K562 (cell line): ENCODE results near the gene IRX5. TPM values are rescaled to one million over a fixed set of nuclear protein-coding genes. Genes with fewer than 3 reads are reported as not detected.

ENCODE experiments used
- CBX2 ChIP-seq: fragments of 200-600 bp; sonication (generic); IDR thresholded peaks from one replicate; pipeline ENCODE4 v1.6.1; 2012; ENCODE audit warnings: mild to moderate bottlenecking, low read length, inconsistent platforms; ENCODE audit not compliant: insufficient read depth, poor library complexity, severe bottlenecking
- CHD7 ChIP-seq: fragments of 200-600 bp; sonication (generic); IDR thresholded peaks from one replicate; pipeline ENCODE4 v1.6.1; 2012; ENCODE audit warnings: mild to moderate bottlenecking, low read depth, low read length, inconsistent platforms
- DACH1 ChIP-seq: fragments of 450-650 bp; IDR thresholded peaks from 2 replicates; pipeline ENCODE4 v1.6.1; 2018; ENCODE audit not compliant: partially characterized antibody
- E2F1 ChIP-seq: sonication (generic); formaldehyde crosslinking; IDR thresholded peaks from 2 replicates; pipeline ENCODE4 v1.8.1; 2023; ENCODE audit warnings: mild to moderate bottlenecking, missing genetic modification reagents, moderate library complexity
- NR2C1 ChIP-seq, 2 experiments: fragments of 450-650 bp; IDR thresholded peaks; 2 replicates each; pipeline ENCODE4 v1.6.1; 2017; ENCODE audit warnings: mild to moderate bottlenecking in 2 of 2, antibody characterized with exemption in 1 of 2, inconsistent platforms in 1 of 2, missing compliant biosample characterization in 1 of 2, missing genetic modification characterization in 1 of 2
- RUNX1 ChIP-seq: sonication (generic); IDR thresholded peaks from 2 replicates; pipeline ENCODE4 v1.6.1; 2016; ENCODE audit warnings: antibody characterized with exemption, low read depth
- VEZF1 ChIP-seq: fragments of 200-800 bp; sonication (Bioruptor generic); IDR thresholded peaks from 2 replicates; pipeline ENCODE4 v1.6.1; 2017; ENCODE audit warnings: missing genetic modification characterization, missing compliant biosample characterization
- ZC3H11A ChIP-seq: IDR thresholded peaks from 2 replicates; pipeline ENCODE4 v1.6.1; 2012; ENCODE audit warnings: low read depth, low read length, improper control_type of control experiment
- ZNF140 ChIP-seq: fragments of 250-450 bp; sonication (Bioruptor Pico); IDR thresholded peaks from 2 replicates; pipeline ENCODE4 v1.8.0; 2021; ENCODE audit warnings: moderate library complexity, mild to moderate bottlenecking, inconsistent platforms
- ZNF24 ChIP-seq: fragments of 450-650 bp; IDR thresholded peaks from 2 replicates; pipeline ENCODE4 v1.6.1; 2016
- ZNF274 ChIP-seq: IDR thresholded peaks from 2 replicates; pipeline ENCODE4 v1.6.1; 2011; ENCODE audit warnings: low read depth, mild to moderate bottlenecking, low read length, moderate library complexity, borderline replicate concordance
- ZNF511 ChIP-seq: sonication (generic); formaldehyde crosslinking; IDR thresholded peaks from 2 replicates; pipeline ENCODE4 v1.8.0; 2022; ENCODE audit warnings: mild to moderate bottlenecking, missing genetic modification reagents
- polyA plus RNA-seq, 8 experiments: library from polyadenylated mRNA; depleted of rRNA in 4 of 8; stranded (reverse) in 5 of 8; unstranded in 3 of 8; fragments of >200 nt; fragmentation: Nextera tagmentation in 2 of 8; fragmentation: Illumina TruSeq in 1 of 8; extraction: Ambion mirVana in 2 of 8; extraction: Trizol in 1 of 8; gene quantifications; 2 replicates each; pipeline versions ENCODE4 v1.2.1 to v1.2.3, GENCODE V29; 2011 to 2014; ENCODE audit warnings: inconsistent platforms in 1 of 8, missing spikeins in 1 of 8
- total RNA-seq, 7 experiments: library from RNA; depleted of rRNA in 6 of 7; stranded (reverse); fragments of >200 nt in 6 of 7; fragmentation: Illumina TruSeq in 2 of 7; extraction: Trizol in 2 of 7; gene quantifications; 2 replicates each; pipeline versions ENCODE4 v1.2.1 to v1.2.3, GENCODE V29; 2011 to 2021; ENCODE audit warnings: low replicate concordance in 1 of 7

Gene IRX5
- total and polyA plus RNA-seq, 9 of the 15 experiments (the other 6 are each of a cell fraction or from before 2014, with no cell fraction given), result 0.20 to 4.2 (median 0.94) TPM

GRCh38 chr16:54929090-54930004 lies 1.3 kb upstream of the IRX5 start (continued):
- peak; percentile 11; the same call in 1 of the 2 replicates for TF ChIP-seq VEZF1 (CRISPR knock-in tag)
- no peak for TF ChIP-seq ZNF274
- no peak for TF ChIP-seq E2F1 (CRISPR knock-in tag)
- no peak for TF ChIP-seq ZNF24
- TF ChIP-seq CHD7, result no peak
- TF ChIP-seq RUNX1, result no peak
- no peak for TF ChIP-seq ZNF140 (CRISPR knock-in tag)
- TF ChIP-seq ZNF511, result no peak
- no peak for TF ChIP-seq NR2C1 (IDR thresholded peaks at IDR 0.05)
- TF ChIP-seq NR2C1 (tag; IDR thresholded peaks at IDR 0.05), result no peak
- no peak for TF ChIP-seq DACH1
- TF ChIP-seq CBX2, result no peak
- no peak for TF ChIP-seq ZC3H11A
